Iris pigment epithelial cell (primary cell): ENCODE measurements around the gene IL7R.

Source experiments
- DNase-seq: peaks from one replicate; pipeline ENCODE4 v3.0.0-alpha.2; 2011; ENCODE audit warnings: low read depth

The IL7R gene

GRCh38 chr5:35904443-35905132 lies 47.9 kb downstream of the IL7R start:
- DNase-seq, result no peak

- no peak for DNase-seq
Observed at GRCh38 chr5:35908228-35908627, 51.5 kb downstream of the IL7R start.

DNA sequence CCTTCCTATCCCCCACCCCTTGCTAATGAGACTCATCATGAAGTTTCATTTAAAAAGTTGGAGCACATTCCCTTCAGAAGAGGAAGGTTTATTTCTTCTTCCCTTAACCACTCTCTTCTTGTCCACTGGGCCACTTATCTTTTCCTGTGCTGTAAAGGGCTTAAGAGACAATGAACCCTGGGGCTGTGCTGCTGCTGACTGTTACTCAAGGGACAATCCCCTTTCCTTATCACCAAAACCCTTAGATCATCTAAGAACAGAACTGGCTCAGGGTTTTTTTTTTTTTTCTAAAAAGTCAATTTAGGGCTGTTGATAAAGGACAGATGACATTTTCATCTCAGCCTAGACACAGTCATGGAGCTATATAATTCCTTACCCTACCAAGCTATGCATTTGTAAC lies 52.1 kb downstream of the IL7R start:
- DNase-seq, result no peak

DNA sequence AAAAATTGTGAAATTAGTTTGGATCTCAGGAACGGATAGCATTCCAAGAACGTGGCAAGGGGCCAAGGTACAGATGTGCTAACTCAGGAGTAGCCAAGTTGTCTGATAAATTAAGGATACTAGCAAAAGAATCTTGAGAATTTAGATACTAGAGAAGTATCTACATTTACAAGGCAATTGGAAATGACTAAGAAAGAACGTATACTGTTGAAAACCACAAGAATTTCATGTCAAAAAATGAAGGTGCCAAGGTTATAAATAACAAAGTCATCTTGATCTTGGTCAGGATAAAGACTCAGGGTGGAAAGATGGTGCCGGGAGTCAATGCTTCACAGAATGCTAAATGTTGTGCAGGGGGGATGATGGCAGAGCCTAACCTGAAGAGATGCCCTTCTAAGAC lies 62.5 kb downstream of the IL7R start:
- peak; percentile 91 for DNase-seq

- no peak for DNase-seq
Observed at GRCh38 chr5:35920890-35921289, 64.2 kb downstream of the IL7R start.

DNA sequence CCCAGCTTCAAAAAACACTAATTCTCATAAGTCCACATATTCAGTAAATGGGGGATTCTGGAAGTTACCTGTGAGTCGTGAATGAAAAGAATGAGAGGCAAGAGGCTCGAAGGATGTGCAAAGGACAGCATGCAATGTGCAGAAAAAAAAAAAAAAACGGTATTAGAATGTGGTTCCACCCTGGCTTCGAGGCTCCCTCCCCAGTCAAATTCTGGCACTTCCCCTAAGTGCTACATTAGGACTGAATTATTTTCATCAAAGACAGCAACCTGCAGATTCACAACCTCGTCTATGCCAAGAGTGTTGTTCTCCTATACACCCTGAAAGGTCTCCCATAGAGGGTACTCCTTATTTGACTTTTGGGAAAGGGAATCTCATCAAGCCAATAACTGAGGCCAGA lies 65.2 kb downstream of the IL7R start:
- DNase-seq, result no peak

DNA sequence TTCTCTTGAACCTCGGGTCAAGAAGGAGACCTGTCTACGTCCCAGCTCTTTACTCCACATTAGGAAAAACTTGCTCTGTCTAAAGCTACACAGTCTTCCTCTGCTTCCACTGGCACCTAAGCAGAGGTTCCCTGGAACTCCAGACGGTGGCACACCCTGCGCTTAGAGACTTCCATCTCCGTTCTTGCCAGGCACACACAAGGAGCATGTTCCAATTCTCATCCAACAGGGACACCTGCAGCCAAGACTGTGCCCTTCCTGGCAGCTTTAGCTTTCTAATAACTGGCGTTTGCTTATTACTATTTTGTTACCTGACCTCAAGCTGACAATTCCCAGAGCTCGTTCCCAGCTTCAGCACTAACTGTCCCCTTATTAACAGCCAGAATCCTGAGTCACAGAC lies 65.8 kb downstream of the IL7R start:
- DNase-seq, result no peak

DNA sequence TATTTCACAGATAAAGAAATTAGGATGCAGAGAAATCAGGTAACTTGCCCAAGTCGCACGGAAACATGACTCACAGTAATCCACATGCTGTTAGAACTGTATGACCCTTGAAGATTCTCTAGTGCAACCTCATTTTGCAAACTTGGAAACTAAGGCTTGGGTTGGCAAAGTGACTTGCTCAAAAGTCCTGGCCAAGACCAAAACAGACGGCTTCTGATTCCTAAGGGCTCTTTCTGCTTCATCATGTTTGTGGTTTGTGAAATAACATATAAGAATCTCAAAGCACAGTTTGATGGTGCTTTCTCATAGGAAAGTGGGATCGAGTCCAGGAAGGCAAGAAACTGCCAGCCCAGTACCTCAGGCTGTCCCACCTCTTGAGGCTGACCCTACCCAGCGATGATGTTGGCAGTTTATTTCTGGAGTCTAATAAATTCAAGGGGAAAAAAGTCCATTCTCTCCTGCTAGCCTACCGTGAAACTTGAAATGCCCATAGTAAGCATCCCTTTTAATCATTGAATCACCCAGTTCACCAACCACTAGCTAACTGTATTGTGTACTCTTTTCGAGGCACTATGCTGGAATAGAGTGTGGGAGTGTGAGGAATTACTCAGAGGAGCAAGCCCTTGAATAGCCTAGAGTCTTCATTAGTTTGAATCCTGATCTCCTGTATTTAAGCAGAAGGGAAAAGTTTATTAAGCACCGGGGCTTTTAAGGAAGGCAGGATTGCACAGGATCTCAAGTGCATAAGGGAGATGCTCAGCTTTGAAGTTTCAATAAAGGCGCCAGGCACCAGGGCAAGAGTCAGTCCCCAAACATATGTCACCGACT lies 67.6 kb downstream of the IL7R start:
- peak; percentile 84 for DNase-seq

DNA sequence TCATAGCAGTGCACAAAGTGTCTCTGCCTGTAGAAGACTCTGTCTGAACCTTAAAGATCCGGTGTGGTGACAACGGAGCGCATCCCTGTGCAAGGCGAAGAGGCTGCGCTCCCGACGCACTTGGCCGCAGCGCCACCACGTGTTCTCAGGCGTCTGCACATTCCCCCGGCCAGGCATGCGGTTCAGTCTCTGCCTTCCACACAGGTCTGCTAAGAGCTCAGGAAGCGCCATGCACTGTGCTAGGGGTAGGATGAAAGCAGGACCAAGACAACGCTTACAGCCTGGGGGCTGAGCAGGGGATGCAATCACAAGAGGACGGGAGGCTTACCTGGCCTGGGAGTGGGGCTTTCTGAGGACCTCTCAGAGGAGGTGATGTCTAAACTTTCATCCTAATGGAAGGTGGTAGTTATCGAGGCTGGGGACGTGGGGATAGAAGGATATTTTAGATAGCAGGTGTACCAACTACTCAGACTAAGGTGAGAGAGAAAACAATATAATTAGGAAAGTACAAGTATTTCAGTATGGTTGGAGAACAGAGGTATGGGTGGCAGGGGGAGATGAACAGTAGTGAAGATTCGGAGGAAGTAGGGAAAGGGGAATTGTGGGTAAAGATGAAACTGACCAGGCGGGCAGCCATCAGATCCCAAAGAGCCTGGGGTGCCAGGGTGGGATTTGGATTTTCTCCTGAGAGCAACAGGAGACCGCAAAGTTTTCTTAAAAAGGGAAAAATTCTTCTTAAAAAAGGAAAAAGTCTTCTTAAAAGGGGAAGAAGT lies 68.4 kb downstream of the IL7R start:
- DNase-seq, result peak; percentile 77

GRCh38 chr5:35926389-35927051 lies 69.8 kb downstream of the IL7R start:
- peak; percentile 34 for DNase-seq
